PC-3 (cell line): ENCODE measurements around the gene DSCAM.

Source experiments
- EZH2 ChIP-seq: fragments of 300-600 bp; sonication (generic); IDR thresholded peaks from one replicate; pipeline ENCODE4 v1.6.1; 2017; ENCODE audit warnings: antibody characterized with exemption, mild to moderate bottlenecking, low read length; ENCODE audit not compliant: unreplicated experiment
- TF ChIP-seq, protein P1 (sequence below): fragments of 300-600 bp; sonication (generic); conservative IDR thresholded peaks from 2 replicates; pipeline ENCODE4 v1.5.1; 2017; ENCODE audit warnings: antibody characterized with exemption, low read depth, mild to moderate bottlenecking, low read length

DNA sequence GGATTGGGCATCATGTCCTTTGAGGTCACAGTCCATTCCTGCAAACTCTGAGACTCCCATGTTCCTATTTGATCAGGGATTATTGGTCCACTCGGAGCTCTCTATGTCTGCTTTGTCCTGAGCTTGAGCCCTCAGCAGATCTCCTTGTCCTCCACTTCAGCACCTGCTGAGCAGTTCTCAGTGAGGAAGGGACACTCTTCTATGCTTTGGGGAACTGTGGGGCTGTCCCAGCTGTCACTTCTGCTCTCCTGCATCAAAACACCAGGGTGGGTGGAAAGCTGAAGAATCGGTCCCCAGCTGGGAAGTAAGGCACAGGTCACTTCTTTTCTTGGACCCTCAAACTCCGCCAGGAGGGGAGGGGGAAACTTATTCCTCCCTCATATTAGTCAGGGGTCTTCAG lies 880.2 kb downstream of the DSCAM start:
- TF ChIP-seq, protein P1, sequence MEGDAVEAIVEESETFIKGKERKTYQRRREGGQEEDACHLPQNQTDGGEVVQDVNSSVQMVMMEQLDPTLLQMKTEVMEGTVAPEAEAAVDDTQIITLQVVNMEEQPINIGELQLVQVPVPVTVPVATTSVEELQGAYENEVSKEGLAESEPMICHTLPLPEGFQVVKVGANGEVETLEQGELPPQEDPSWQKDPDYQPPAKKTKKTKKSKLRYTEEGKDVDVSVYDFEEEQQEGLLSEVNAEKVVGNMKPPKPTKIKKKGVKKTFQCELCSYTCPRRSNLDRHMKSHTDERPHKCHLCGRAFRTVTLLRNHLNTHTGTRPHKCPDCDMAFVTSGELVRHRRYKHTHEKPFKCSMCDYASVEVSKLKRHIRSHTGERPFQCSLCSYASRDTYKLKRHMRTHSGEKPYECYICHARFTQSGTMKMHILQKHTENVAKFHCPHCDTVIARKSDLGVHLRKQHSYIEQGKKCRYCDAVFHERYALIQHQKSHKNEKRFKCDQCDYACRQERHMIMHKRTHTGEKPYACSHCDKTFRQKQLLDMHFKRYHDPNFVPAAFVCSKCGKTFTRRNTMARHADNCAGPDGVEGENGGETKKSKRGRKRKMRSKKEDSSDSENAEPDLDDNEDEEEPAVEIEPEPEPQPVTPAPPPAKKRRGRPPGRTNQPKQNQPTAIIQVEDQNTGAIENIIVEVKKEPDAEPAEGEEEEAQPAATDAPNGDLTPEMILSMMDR: no peak
- no peak for TF ChIP-seq EZH2
